BLaER1 treated with 17β-estradiol and CSF1 and Interleukin-3, amounts not matched to agents 10 nM and 100 nM (cell line): Measurements from ENCODE around the gene KIF2A.

Source experiments
- H3K27ac ChIP-seq, 11 experiments: shearing (Covaris generic); formaldehyde crosslinking; 2 replicates each; pipeline ENCODE4 v1.8.1; 2022
- H3K27me3 ChIP-seq, 11 experiments: shearing (Covaris generic); formaldehyde crosslinking; 2 replicates each; pipeline ENCODE4 v1.8.1; 2022
- H3K36me3 ChIP-seq, 11 experiments: shearing (Covaris generic); formaldehyde crosslinking; 2 replicates each; pipeline ENCODE4 v1.8.1; 2022
- H3K4me1 ChIP-seq, 10 experiments: shearing (Covaris generic); formaldehyde crosslinking; 2 replicates each; pipeline ENCODE4 v1.8.1; 2022
- H3K4me2 ChIP-seq, 11 experiments: shearing (Covaris generic); formaldehyde crosslinking; 2 replicates each; pipeline ENCODE4 v1.8.1; 2022
- H3K4me3 ChIP-seq, 10 experiments: shearing (Covaris generic); formaldehyde crosslinking; 2 replicates each; pipeline ENCODE4 v1.8.1; 2022
- H3K9ac ChIP-seq, 11 experiments: shearing (Covaris generic); formaldehyde crosslinking; 2 replicates each; pipeline ENCODE4 v1.8.1; 2022
- H3K9me3 ChIP-seq, 11 experiments: shearing (Covaris generic); formaldehyde crosslinking; replicated peaks in 1 of 11; 2 replicates each; pipeline ENCODE4 v1.8.1; 2022
- H4K20me1 ChIP-seq, 11 experiments: shearing (Covaris generic); formaldehyde crosslinking; 2 replicates each; pipeline ENCODE4 v1.8.1; 2022
- Cebpa-rat ChIP-seq, 11 experiments: shearing (Covaris generic); IDR thresholded peaks; 2 replicates each; pipeline ENCODE4 v1.8.1; 2022

Gene KIF2A

GRCh38 chr5:62312036-62312435 is 6.0 kb downstream of the KIF2A start:
- H3K36me3 ChIP-seq, result peaks cover 0 to 69% (median 41%) of the 10 kb centered on the region in 11 experiments; a peak in 16 of 22 replicates
- peaks cover 18 to 76% (median 31%) of the 10 kb centered on the region in 10 experiments for H3K4me1 ChIP-seq
- peaks cover 75 to 100% (median 98%) of the 10 kb centered on the region in 11 experiments; a peak in 21 of 22 replicates for H4K20me1 ChIP-seq
- no peak overlapping the region for H3K4me3 ChIP-seq
- no peaks in the 10 kb centered on the region for H3K9me3 ChIP-seq
- no peak for TF ChIP-seq Cebpa-rat (IDR thresholded peaks at IDR 0.05)
- 0 out of 22 replicates have a peak overlapping the region, but pooled peaks of 2 of the 11 experiments have one; percentile 13 to 14 for H3K4me2 ChIP-seq
- H3K9ac ChIP-seq, result peak overlapping the region in 1 of 11 experiments; percentile 19; a peak in 1 of 22 replicates
- no peaks in the 10 kb centered on the region for H3K27me3 ChIP-seq
- no peak overlapping the region for H3K27ac ChIP-seq

DNA sequence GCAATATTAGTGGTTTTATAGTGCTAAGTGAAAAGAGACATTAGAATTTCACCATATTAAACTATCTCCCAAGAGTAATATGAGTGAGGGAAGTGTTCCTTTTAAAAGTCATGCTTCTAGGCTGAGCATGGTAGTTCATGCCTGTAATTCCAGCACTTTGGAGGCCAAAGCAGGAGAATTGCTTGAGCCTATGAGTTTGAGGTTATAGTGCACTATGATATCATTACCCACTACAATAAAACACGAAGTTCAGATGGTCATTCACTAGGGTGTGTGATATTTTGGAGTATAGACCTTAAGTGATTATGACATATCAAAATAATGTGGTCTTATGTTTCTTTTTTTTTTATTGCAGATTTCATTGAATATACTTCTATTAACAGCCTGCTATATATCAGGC is 6.7 kb downstream of the KIF2A start:
- no peaks in the 10 kb centered on the region for H3K9me3 ChIP-seq
- H3K9ac ChIP-seq, result no peak overlapping the region
- peaks cover 16 to 77% (median 29%) of the 10 kb centered on the region in 10 experiments for H3K4me1 ChIP-seq
- H3K4me2 ChIP-seq, result no peak overlapping the region
- no peaks in the 10 kb centered on the region for H3K27me3 ChIP-seq
- no peak overlapping the region for H3K4me3 ChIP-seq
- H4K20me1 ChIP-seq, result peaks cover 80 to 100% (median 100%) of the 10 kb centered on the region in 11 experiments; a peak in 21 of 22 replicates
- no peak overlapping the region for H3K27ac ChIP-seq
- no peak for TF ChIP-seq Cebpa-rat (IDR thresholded peaks at IDR 0.05)
- peaks cover 0 to 76% (median 41%) of the 10 kb centered on the region in 11 experiments; a peak in 16 of 22 replicates for H3K36me3 ChIP-seq

- Histone ChIP-seq H3K36me3 (peaks cover 0 to 80% (median 39%) of the 10 kb centered on the region in 11 experiments; a peak in 15 of 22 replicates), H3K27ac (peak overlapping the region in 2 of 11 experiments; percentile 5 to 19; a peak in 2 of 22 replicates), H3K4me1 (peaks cover 5 to 77% (median 14%) of the 10 kb centered on the region in 10 experiments; a peak in 15 of 20 replicates), H4K20me1 (peaks cover 94 to 100% (median 100%) of the 10 kb centered on the region in 11 experiments; a peak in 21 of 22 replicates), H3K4me2 (peak overlapping the region in 2 of 11 experiments; percentile 42 to 68; a peak in 4 of 22 replicates), H3K9me3 (no peaks in the 10 kb centered on the region), H3K9ac (no peak overlapping the region), H3K27me3 (no peaks in the 10 kb centered on the region), H3K4me3 (no peak overlapping the region)
- no peak for TF ChIP-seq Cebpa-rat (IDR thresholded peaks at IDR 0.05)
Measured at GRCh38 chr5:62314213-62314830, 8.3 kb downstream of the KIF2A start.

GRCh38 chr5:62315376-62316175 is 9.6 kb downstream of the KIF2A start:
- no peak overlapping the region for H3K27ac ChIP-seq
- H3K9me3 ChIP-seq, result no peaks in the 10 kb centered on the region
- no peak for TF ChIP-seq Cebpa-rat (IDR thresholded peaks at IDR 0.05)
- no peak overlapping the region for H3K9ac ChIP-seq
- no peak overlapping the region for H3K4me2 ChIP-seq
- H3K4me3 ChIP-seq, result no peak overlapping the region
- H3K27me3 ChIP-seq, result no peaks in the 10 kb centered on the region
- peaks cover 0 to 74% (median 30%) of the 10 kb centered on the region in 11 experiments; a peak in 16 of 22 replicates for H3K36me3 ChIP-seq
- peaks cover 1 to 70% (median 8%) of the 10 kb centered on the region in 10 experiments; a peak in 12 of 20 replicates for H3K4me1 ChIP-seq
- peaks cover 87 to 100% (median 100%) of the 10 kb centered on the region in 11 experiments; a peak in 21 of 22 replicates for H4K20me1 ChIP-seq

- peaks cover 82 to 100% (median 100%) of the 10 kb centered on the region in 11 experiments; a peak in 21 of 22 replicates for H4K20me1 ChIP-seq
Measured at GRCh38 chr5:62316176-62316502, 10.1 kb downstream of the KIF2A start.

GRCh38 chr5:62317810-62318209 is 11.8 kb downstream of the KIF2A start:
- H3K4me3 ChIP-seq, result no peak overlapping the region
- H3K27ac ChIP-seq, result no peak overlapping the region
- H3K9ac ChIP-seq, result no peak overlapping the region; a peak in 1 of 22 replicates
- peaks cover 0 to 53% (median 0%) of the 10 kb centered on the region in 10 experiments; a peak in 6 of 20 replicates for H3K4me1 ChIP-seq
- peak overlapping the region in 3 of 11 experiments; percentile 15 to 50 (median 29); a peak in 4 of 22 replicates for H3K4me2 ChIP-seq
- H3K36me3 ChIP-seq, result peaks cover 10 to 82% (median 36%) of the 10 kb centered on the region in 11 experiments
- no peak for TF ChIP-seq Cebpa-rat (IDR thresholded peaks at IDR 0.05)
- no peaks in the 10 kb centered on the region for H3K27me3 ChIP-seq
- peaks cover 0 to 7% (median 0%) of the 10 kb centered on the region in 11 experiments; a peak in 3 of 22 replicates for H3K9me3 ChIP-seq
- H4K20me1 ChIP-seq, result peaks cover 78 to 100% (median 93%) of the 10 kb centered on the region in 11 experiments; a peak in 21 of 22 replicates

More at GRCh38 chr5:62316176-62316502, 10.1 kb downstream of the KIF2A start:
- TF ChIP-seq Cebpa-rat (IDR thresholded peaks at IDR 0.05), result no peak
- Histone ChIP-seq H3K9me3 (no peaks in the 10 kb centered on the region), H3K27ac (no peak overlapping the region), H3K4me3 (no peak overlapping the region), H3K36me3 (peaks cover 0 to 74% (median 28%) of the 10 kb centered on the region in 11 experiments; a peak in 20 of 22 replicates), H3K4me2 (no peak overlapping the region), H3K27me3 (no peaks in the 10 kb centered on the region), H3K4me1 (peaks cover 0 to 64% (median 5%) of the 10 kb centered on the region in 10 experiments; a peak in 8 of 20 replicates), H3K9ac (no peak overlapping the region)

DNA sequence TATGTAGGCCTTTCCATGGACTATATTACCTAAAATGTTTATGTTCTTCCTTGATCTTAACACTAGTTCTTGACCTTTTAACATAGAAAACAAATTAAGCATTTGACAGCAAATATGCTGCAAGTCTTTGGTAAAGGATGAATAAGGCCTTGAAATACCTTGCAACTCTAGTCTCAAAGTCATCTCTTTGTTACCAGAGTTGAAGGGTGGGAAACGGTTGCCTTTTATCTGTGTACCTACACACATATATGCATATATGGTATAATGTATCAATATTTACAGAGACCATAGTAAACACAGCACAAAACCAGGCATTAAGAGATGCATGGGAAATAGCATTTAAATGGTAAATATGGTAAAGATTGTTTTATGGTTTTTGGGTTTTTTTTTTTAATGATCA is 16.5 kb downstream of the KIF2A start:
- no peak overlapping the region for H3K4me3 ChIP-seq
- peaks cover 24 to 52% (median 28%) of the 10 kb centered on the region in 10 experiments; a peak in 19 of 20 replicates for H3K4me1 ChIP-seq
- H3K9ac ChIP-seq, result no peak overlapping the region
- H4K20me1 ChIP-seq, result peaks cover 67 to 100% (median 93%) of the 10 kb centered on the region in 11 experiments; a peak in 21 of 22 replicates
- H3K27me3 ChIP-seq, result no peaks in the 10 kb centered on the region
- TF ChIP-seq Cebpa-rat (IDR thresholded peaks at IDR 0.05), result no peak
- H3K36me3 ChIP-seq, result peaks cover 10 to 77% (median 43%) of the 10 kb centered on the region in 11 experiments
- H3K4me2 ChIP-seq, result no peak overlapping the region
- peaks cover 0 to 7% (median 0%) of the 10 kb centered on the region in 11 experiments; a peak in 3 of 22 replicates for H3K9me3 ChIP-seq
- H3K27ac ChIP-seq, result no peak overlapping the region

DNA sequence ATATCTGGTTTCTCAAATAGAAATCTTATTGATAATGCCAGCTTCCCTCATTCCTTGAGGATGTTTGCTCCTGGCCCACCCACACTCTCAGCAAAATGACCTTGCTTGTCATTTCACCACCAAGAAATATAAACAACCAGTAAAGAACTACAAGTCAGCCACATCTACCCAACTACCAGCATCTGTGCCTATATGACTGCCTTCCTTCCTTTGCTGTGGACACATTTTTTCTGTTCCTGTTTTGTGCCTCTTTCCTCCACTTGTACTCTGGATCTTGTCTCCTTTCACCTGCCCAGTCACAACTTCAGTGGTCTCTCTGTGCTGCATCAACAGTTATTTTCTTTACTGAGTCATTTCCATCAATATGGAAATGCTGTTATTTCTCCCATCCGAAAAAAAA is 20.3 kb downstream of the KIF2A start:
- peaks cover 33 to 66% (median 51%) of the 10 kb centered on the region in 10 experiments for H3K4me1 ChIP-seq
- peak overlapping the region; percentile 1 to 47 (median 28); a peak in 18 of 22 replicates for H3K4me2 ChIP-seq
- TF ChIP-seq Cebpa-rat (IDR thresholded peaks at IDR 0.05), result no peak

More for the DNA sequence above, 20.3 kb downstream of the KIF2A start:
- no peak overlapping the region for H3K9ac ChIP-seq
- peaks cover 9 to 46% (median 38%) of the 10 kb centered on the region in 11 experiments for H3K36me3 ChIP-seq
- no peak overlapping the region for H3K4me3 ChIP-seq
- no peaks in the 10 kb centered on the region for H3K27me3 ChIP-seq
- no peak overlapping the region for H3K27ac ChIP-seq
- H4K20me1 ChIP-seq, result peaks cover 52 to 100% (median 92%) of the 10 kb centered on the region in 11 experiments; a peak in 21 of 22 replicates
- peaks cover 0 to 7% (median 0%) of the 10 kb centered on the region in 11 experiments; a peak in 3 of 22 replicates for H3K9me3 ChIP-seq
